Esophagus muscularis mucosa (tissue), 4 donors: ENCODE measurements around the gene SKOR1. TPM values are rescaled to one million over a fixed set of nuclear protein-coding genes. Genes with fewer than 3 reads are reported as not detected.

Experiments used
- DNase-seq: peaks from one replicate; pipeline ENCODE4 v3.0.0-alpha.2; 2017; ENCODE audit errors: extremely low spot score
- H3K27ac ChIP-seq, 4 donors: fragments of 200-600 bp; sonication (generic); replicated peaks in 1 of 4; 1 replicate in 3 of 4; 2 replicates in 1 of 4; pipeline ENCODE4 v1.5.1; 2016 to 2019; ENCODE audit warnings: mild to moderate bottlenecking in 1 of 4
- H3K27me3 ChIP-seq, 4 donors: fragments of 200-600 bp; sonication (generic); one replicate each; pipeline versions ENCODE4 v1.5.1 to v1.6.0; 2016 to 2019
- H3K36me3 ChIP-seq, 4 donors: fragments of 200-600 bp; sonication (generic); one replicate each; pipeline ENCODE4 v1.5.1; 2016 to 2019
- H3K4me1 ChIP-seq, 4 donors: fragments of 200-600 bp; sonication (generic); one replicate each; pipeline ENCODE4 v1.5.1; 2016 to 2019
- H3K4me3 ChIP-seq, 4 donors: fragments of 200-600 bp; sonication (generic); 1 replicate in 2 of 4; 2 replicates in 2 of 4; pipeline ENCODE4 v1.5.1; 2016 to 2019; ENCODE audit warnings: mild to moderate bottlenecking in 4 of 4, moderate library complexity in 1 of 4
- H3K9me3 ChIP-seq, 4 donors: fragments of 200-600 bp; sonication (generic); 1 replicate in 3 of 4; 2 replicates in 1 of 4; pipeline ENCODE4 v1.5.1; 2016 to 2019
- EP300 ChIP-seq: sonication (generic); formaldehyde crosslinking; IDR thresholded peaks from one replicate; pipeline ENCODE4 v1.6.1; 2017; ENCODE audit warnings: antibody characterized with exemption
- POLR2A ChIP-seq: fragments of 450-650 bp; IDR thresholded peaks from one replicate; pipeline ENCODE4 v1.6.1; 2017; ENCODE audit warnings: antibody characterized with exemption, moderate library complexity, mild to moderate bottlenecking, low read depth
- POLR2AphosphoS5 ChIP-seq, 2 donors: sonication (generic); formaldehyde crosslinking; IDR thresholded peaks; one replicate each; pipeline ENCODE4 v1.6.1; 2017; ENCODE audit warnings: antibody characterized with exemption in 2 of 2
- WGBS: methylation state at CpG from one replicate; pipeline ENCODE4 v1.1.5; 2018; 5-methylcytosine and 5-hydroxymethylcytosine counted together
- intact Hi-C: fragments of 100-400 bp; cut with DNase I; formaldehyde crosslinking; loops from one replicate; pipeline ENCODE4 v1.15.1; 2023
- total RNA-seq, 4 donors: library from RNA; depleted of rRNA; stranded (reverse); fragments of >200 nt; gene quantifications; one replicate each; pipeline versions ENCODE4 v1.1.0 to v1.2.1, GENCODE V29; 2016
- TF ChIP-seq, protein P1 (sequence below), 3 experiments: fragments of 200-600 bp in 2 of 3; fragments of 450-650 bp in 1 of 3; sonication (generic) in 2 of 3; IDR thresholded peaks; one replicate each; pipeline ENCODE4 v1.5.1; 2017 to 2019; ENCODE audit warnings: antibody characterized with exemption in 3 of 3, mild to moderate bottlenecking in 2 of 3, moderate library complexity in 1 of 3

Gene SKOR1
- total RNA-seq, 4 donors from 2014 or later = 0.58 to 1.2 (median 0.84) TPM

DNA sequence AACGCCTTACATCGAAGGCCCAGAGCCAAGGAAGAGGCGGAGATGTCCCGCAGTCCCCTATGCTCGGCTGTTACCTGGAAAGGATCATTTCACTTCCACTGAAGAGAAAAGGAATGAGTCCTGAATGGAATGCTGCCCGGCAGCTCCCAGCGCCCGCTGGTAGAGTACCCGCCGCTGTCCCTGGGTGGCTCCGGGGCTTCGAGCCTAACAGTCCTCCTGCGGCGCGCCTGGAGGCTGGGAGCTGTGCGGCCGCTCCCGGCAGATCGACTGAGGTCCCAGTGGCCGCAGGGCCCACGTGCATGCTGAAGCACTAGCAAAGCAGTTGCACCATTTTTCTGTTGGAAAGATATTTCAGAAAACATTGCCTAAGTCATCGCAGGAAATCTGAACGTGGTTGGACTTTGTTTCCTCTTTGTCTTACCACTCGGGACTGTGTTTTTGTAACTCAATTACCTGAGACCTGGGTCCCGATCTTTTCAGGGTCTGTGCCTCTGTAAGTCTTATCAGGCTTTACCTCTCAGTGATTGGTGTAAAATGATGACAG lies 13.6 kb downstream of the SKOR1 start:
- no peak for DNase-seq
- peak overlapping the region; percentile 95 to 99 (median 97) for H3K27ac ChIP-seq
- intact Hi-C loops = loop anchor here (10.0 kb wide), 2 partner anchors 294 to 894 kb away; partner anchors contain the start of gene MAP2K5
- H3K9me3 ChIP-seq = no peaks in the 10 kb centered on the region
- H3K36me3 ChIP-seq = no peaks in the 10 kb centered on the region
- WGBS = 13% methylated on average over 25 of the region's 25 CpGs
- peaks cover 38 to 57% (median 54%) of the 10 kb centered on the region in 4 donors for H3K4me1 ChIP-seq
- H3K27me3 ChIP-seq = peaks cover under 1 to 24% (median 23%) of the 10 kb centered on the region in 4 donors
- TF ChIP-seq POLR2AphosphoS5 (IDR thresholded peaks at IDR 0.05) = peak in 1 of 2 donors; percentile 26
- TF ChIP-seq EP300 = no peak
- TF ChIP-seq, protein P1, sequence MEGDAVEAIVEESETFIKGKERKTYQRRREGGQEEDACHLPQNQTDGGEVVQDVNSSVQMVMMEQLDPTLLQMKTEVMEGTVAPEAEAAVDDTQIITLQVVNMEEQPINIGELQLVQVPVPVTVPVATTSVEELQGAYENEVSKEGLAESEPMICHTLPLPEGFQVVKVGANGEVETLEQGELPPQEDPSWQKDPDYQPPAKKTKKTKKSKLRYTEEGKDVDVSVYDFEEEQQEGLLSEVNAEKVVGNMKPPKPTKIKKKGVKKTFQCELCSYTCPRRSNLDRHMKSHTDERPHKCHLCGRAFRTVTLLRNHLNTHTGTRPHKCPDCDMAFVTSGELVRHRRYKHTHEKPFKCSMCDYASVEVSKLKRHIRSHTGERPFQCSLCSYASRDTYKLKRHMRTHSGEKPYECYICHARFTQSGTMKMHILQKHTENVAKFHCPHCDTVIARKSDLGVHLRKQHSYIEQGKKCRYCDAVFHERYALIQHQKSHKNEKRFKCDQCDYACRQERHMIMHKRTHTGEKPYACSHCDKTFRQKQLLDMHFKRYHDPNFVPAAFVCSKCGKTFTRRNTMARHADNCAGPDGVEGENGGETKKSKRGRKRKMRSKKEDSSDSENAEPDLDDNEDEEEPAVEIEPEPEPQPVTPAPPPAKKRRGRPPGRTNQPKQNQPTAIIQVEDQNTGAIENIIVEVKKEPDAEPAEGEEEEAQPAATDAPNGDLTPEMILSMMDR (IDR thresholded peaks at IDR 0.05) = peak; percentile 8 to 29 (median 11)
- TF ChIP-seq POLR2A = no peak
- H3K4me3 ChIP-seq = peak overlapping the region; percentile 75 to 92 (median 83)

DNA sequence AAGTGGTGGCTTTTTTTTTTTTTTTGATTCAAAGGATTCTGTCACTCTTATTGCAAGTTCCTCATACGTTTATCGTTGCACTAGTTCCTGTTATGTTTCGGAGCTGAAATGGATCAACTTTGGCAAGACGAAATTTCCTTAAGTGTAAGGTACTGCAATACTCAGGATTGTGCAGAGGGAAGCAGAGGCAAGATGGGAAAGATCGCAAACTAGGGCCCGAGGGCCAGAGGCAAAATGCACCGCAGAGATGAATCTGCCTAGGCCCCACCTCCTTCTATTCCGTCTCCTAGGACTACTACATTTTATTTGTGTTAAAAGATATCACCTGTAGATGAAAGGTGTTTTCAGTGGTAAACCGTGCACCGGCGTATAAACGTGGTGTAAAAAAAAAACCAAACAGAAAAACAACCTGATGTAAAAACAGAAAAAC lies 14.2 kb downstream of the SKOR1 start:
- intact Hi-C loops = loop anchor here (10.0 kb wide), 2 partner anchors 295 to 895 kb away; partner anchors contain the start of gene MAP2K5
- Histone ChIP-seq H3K36me3 (no peaks in the 10 kb centered on the region), H3K27ac (peak overlapping the region; percentile 95 to 99 (median 97)), H3K9me3 (no peaks in the 10 kb centered on the region), H3K4me3 (peak overlapping the region; percentile 75 to 92 (median 83)), H3K4me1 (peaks cover 32 to 56% (median 53%) of the 10 kb centered on the region in 4 donors), H3K27me3 (peaks cover 0 to 18% (median 17%) of the 10 kb centered on the region in 4 donors)
- DNase-seq = no peak
- 0% methylated on average over 12 of the region's 12 CpGs for WGBS
- TF ChIP-seq EP300 (no peak), POLR2AphosphoS5 (IDR thresholded peaks at IDR 0.05) (no peak), POLR2A (no peak)
- TF ChIP-seq, protein P1 (IDR thresholded peaks at IDR 0.05) = no peak

DNA sequence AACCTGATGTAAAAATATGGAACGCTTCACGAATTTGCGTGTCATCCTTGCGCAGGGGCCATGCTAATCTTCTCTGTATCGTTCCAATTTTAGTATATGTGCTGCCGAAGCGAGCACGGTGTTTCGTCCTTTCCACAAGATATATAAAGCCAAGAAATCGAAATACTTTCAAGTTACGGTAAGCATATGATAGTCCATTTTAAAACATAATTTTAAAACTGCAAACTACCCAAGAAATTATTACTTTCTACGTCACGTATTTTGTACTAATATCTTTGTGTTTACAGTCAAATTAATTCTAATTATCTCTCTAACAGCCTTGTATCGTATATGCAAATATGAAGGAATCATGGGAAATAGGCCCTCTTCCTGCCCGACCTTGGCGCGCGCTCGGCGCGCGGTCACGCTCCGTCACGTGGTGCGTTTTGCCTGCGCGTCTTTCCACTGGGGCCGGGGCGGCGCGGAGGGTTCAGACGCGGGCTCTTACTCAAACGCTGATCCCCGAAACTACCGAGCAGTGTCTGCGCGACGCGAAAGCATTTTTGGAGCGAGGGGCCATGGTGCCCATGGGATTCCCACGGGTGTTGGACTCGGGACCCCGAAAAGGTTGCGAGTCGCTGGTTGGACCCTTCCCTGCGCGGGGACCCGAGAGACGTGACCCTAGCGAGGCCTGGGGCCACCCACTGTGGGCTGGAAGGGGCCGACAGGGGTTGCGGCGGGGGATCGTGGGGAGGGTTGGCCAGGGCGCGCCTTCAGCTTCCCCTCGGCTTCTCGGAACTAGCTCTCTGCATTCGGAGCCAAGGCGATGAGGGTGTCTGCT lies 14.8 kb downstream of the SKOR1 start, which contains the start of gene RNU6-1:
TSS of gene RNU6-1 (minus strand) at position 117 of the 820 bp plus-strand sequence.
- Histone ChIP-seq H3K27ac (peak within 1 kb of the TSS; percentile 95 to 99 (median 97)), H3K4me1 (peaks cover 26 to 50% (median 46%) of the 10 kb centered on the region in 4 donors), H3K4me3 (peak within 1 kb of the TSS; percentile 75 to 92 (median 83)), H3K36me3 (no peaks in the 10 kb centered on the region), H3K27me3 (peaks cover 0 to 11% (median 11%) of the 10 kb centered on the region in 4 donors), H3K9me3 (no peaks in the 10 kb centered on the region)
- intact Hi-C loops = loop anchor here (10.0 kb wide), 2 partner anchors 295 to 895 kb away; partner anchors contain the start of gene MAP2K5
- peak; percentile 98 for DNase-seq
- TF ChIP-seq EP300 = no peak
- TF ChIP-seq, protein P1 (IDR thresholded peaks at IDR 0.05) = no peak
- TF ChIP-seq POLR2AphosphoS5 (IDR thresholded peaks at IDR 0.05) = peak; percentile 95 to 96
- TF ChIP-seq POLR2A = peak; percentile 63
- WGBS = under 1% methylated on average over 44 of the region's 62 CpGs

DNA sequence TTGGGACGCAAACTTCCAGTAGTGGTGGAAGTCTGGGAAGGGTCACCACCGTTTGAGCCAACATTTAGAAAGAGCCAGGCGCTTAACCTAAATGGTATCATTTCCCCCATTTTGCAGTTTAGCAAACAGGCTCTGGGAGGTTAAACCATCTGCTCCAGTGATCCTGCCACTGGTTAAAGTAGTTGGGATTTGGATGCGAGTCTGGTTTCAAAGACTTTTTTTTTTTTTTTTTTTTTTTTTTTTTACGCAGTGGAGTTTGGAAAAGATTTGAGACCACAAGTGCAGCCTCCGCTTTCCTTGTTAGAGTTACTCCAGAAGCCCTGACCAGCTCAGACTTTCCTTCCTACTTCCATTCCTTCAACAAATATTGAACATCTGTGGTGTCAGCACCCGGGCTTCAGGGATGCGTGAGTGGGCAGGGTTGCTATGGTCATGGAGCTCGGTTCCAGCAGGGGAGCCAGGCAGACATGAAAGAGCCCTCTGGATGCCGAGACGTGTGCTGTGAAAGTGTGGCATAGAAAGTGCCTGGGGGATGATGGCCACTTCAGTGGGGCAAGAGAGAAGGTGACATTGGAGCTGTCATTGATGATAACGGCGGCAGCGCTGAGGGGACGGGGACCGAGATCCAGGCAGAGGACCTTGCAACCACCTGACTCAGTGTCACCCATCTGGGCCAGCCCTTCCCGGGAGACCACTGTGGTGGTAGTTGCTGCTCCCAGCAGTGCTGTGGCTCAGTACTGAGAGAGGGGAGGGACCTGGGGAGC lies 15.6 kb downstream of the SKOR1 start:
- TF ChIP-seq POLR2A = no peak
- no peak for TF ChIP-seq EP300
- TF ChIP-seq POLR2AphosphoS5 (IDR thresholded peaks at IDR 0.05) = no peak
- TF ChIP-seq, protein P1 (IDR thresholded peaks at IDR 0.05) = no peak
- DNase-seq = no peak
- Histone ChIP-seq H3K36me3 (no peaks in the 10 kb centered on the region), H3K9me3 (no peaks in the 10 kb centered on the region), H3K27me3 (peaks cover 0 to 3% (median 3%) of the 10 kb centered on the region in 4 donors), H3K27ac (peak overlapping the region; percentile 95 to 99 (median 97)), H3K4me1 (peaks cover 18 to 42% (median 38%) of the 10 kb centered on the region in 4 donors), H3K4me3 (peak overlapping the region; percentile 75 to 92 (median 83))
- intact Hi-C loops = no loop called here
- WGBS = 11% methylated on average over 17 of the region's 17 CpGs
